ENCODE data around the gene SLC9A8. TPM values are rescaled to one million over a fixed set of nuclear protein-coding genes. Genes with fewer than 3 reads are reported as not detected.

The SLC9A8 gene
- total RNA-seq, 1 experiment from 2014 or later = 7.5 TPM

DNA sequence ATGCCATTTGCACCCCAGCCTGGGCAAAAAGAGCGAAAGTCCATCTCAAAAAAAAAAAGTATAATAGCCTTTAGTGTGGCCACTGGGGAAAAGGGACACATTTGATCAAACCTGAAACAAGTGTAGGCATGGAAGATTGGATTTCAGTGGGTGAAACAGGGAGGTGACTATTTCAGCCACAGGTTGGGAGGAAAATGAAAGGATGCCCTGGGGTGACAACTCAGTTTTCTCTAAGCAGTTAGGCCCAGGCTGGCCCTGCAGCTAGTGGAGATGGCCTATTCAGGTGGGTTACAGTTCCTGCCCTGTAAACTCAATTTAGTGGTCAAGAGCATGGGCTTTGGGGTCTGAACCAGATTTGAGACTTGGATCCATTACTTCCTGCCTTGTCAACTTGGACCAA lies 66.3 kb downstream of the SLC9A8 start:
- Histone ChIP-seq H3K14ac (ENCODE audit: insufficient read depth, low read length) (no peak overlapping the region), H2BK20ac (ENCODE audit: low read depth, low read length, poor library complexity, severe bottlenecking) (no peak overlapping the region)

More for the DNA sequence above, 66.3 kb downstream of the SLC9A8 start:
- Histone ChIP-seq H3K4ac (ENCODE audit: low read depth, low read length) (no peak overlapping the region), H3K27ac (ENCODE audit: insufficient read length, low read depth, low read length) (no peak overlapping the region), H4K8ac (replicated peaks; ENCODE audit: insufficient read length, low read depth, low read length) (no peak overlapping the region), H3K56ac (ENCODE audit: insufficient read length, low read depth, low read length) (no peak overlapping the region), H3K18ac (ENCODE audit: insufficient read length, low read depth, low read length) (no peak overlapping the region), H3K9ac (ENCODE audit: extremely low read depth, insufficient read length, low read length) (no peak overlapping the region), H2BK15ac (ENCODE audit: low read depth, low read length) (no peak overlapping the region), H3K27me3 (ENCODE audit: insufficient read depth, low read length) (no peaks in the 10 kb centered on the region), H3K9me3 (ENCODE audit: control insufficient read depth, low read depth, low read length) (no peaks in the 10 kb centered on the region), H3K79me2 (ENCODE audit: insufficient read depth, low read length) (no peaks in the 10 kb centered on the region), H4K20me1 (ENCODE audit: control insufficient read depth, insufficient read depth, insufficient read length) (peaks cover 3% of the 10 kb centered on the region), H4K91ac (ENCODE audit: insufficient read length, low read depth, low read length) (no peak overlapping the region), H3K23me2 (ENCODE audit: insufficient read length, low read depth, low read length, poor library complexity, severe bottlenecking) (no peaks in the 10 kb centered on the region), H3K79me1 (ENCODE audit: insufficient read depth, low read depth, low read length, poor library complexity, severe bottlenecking) (no peaks in the 10 kb centered on the region), H3T11ph (ENCODE audit: low read length) (no peak overlapping the region), H2AK5ac (ENCODE audit: insufficient read length, low read length) (no peak overlapping the region), H2BK5ac (ENCODE audit: insufficient read length, low read length) (no peak overlapping the region), H2AFZ (ENCODE audit: low read length) (no peak overlapping the region), H3K23ac (ENCODE audit: insufficient read length, low read depth, low read length) (no peak overlapping the region), H3K4me1 (ENCODE audit: insufficient read depth, low read length) (no peaks in the 10 kb centered on the region), H3K4me2 (ENCODE audit: insufficient read depth, insufficient read length, low read length) (no peak overlapping the region), H4K5ac (ENCODE audit: insufficient read length, low read depth, low read length) (no peak overlapping the region), H2BK12ac (ENCODE audit: insufficient read length, low read depth, low read length) (no peak overlapping the region), H2BK120ac (ENCODE audit: low read depth, low read length, poor library complexity, severe bottlenecking) (no peak overlapping the region)
- no CpG with 5 or more reads among the region's 1 CpG for WGBS (ENCODE audit: extremely low coverage, insufficient read length, low lambda C conversion rate)
- H3K4me3 Mint-ChIP-seq = no peak overlapping the region
- peaks cover 0 to 22% (median 8%) of the 10 kb centered on the region in 3 experiments; a peak in 5 of 7 replicates for H3K36me3 Mint-ChIP-seq (ENCODE audit: insufficient read depth in 1 of 3, low read depth in 3 of 3)
- H3K27ac Mint-ChIP-seq = 0 out of 7 replicates have a peak overlapping the region, but pooled peaks of 1 of the 3 experiments have one; percentile 28
- TF ChIP-seq CTCF (conservative IDR thresholded peaks at IDR 0.05) = no peak
- H3K27me3 Mint-ChIP-seq (ENCODE audit: low read depth) = no peaks in the 10 kb centered on the region
- no peak for DNase-seq
- H3K9me3 Mint-ChIP-seq = no peaks in the 10 kb centered on the region
- no peaks in the 10 kb centered on the region for H3K4me1 Mint-ChIP-seq

All from H9 (cell line).